ENCODE measurements around the gene NINJ2.

The NINJ2 gene

GRCh38 chr12:544941-545635 lies 118.2 kb downstream of the NINJ2 start:
- TF ChIP-seq GATA2 (IDR thresholded peaks at IDR 0.05; ENCODE audit: low read depth, low read length): no peak
- TF ChIP-seq GATA3 (IDR thresholded peaks at IDR 0.05; ENCODE audit: low read depth, low read length): no peak

- TF ChIP-seq GATA2 (IDR thresholded peaks at IDR 0.05; ENCODE audit: low read depth, low read length) (no peak), GATA3 (IDR thresholded peaks at IDR 0.05; ENCODE audit: low read depth, low read length) (no peak)
Observed at GRCh38 chr12:544142-544541, 119.1 kb downstream of the NINJ2 start.

- TF ChIP-seq GATA3 (IDR thresholded peaks at IDR 0.05; ENCODE audit: low read depth, low read length): no peak
- TF ChIP-seq GATA2 (IDR thresholded peaks at IDR 0.05; ENCODE audit: low read depth, low read length): no peak
Observed at GRCh38 chr12:543114-543451, 120.2 kb downstream of the NINJ2 start.

- TF ChIP-seq GATA2 (IDR thresholded peaks at IDR 0.05; ENCODE audit: low read depth, low read length): no peak
- TF ChIP-seq GATA3 (IDR thresholded peaks at IDR 0.05; ENCODE audit: low read depth, low read length): no peak
Observed at GRCh38 chr12:542395-543113, 120.7 kb downstream of the NINJ2 start.

GRCh38 chr12:541676-542324 lies 121.4 kb downstream of the NINJ2 start:
- TF ChIP-seq GATA2 (IDR thresholded peaks at IDR 0.05; ENCODE audit: low read depth, low read length): no peak

GRCh38 chr12:539540-540310 lies 123.5 kb downstream of the NINJ2 start:
- TF ChIP-seq GATA2 (IDR thresholded peaks at IDR 0.05; ENCODE audit: low read depth, low read length) (no peak), GATA3 (IDR thresholded peaks at IDR 0.05; ENCODE audit: low read depth, low read length) (no peak)

- TF ChIP-seq GATA3 (IDR thresholded peaks at IDR 0.05; ENCODE audit: low read depth, low read length) (no peak), GATA2 (IDR thresholded peaks at IDR 0.05; ENCODE audit: low read depth, low read length) (no peak)
Observed at GRCh38 chr12:538731-539539, 124.3 kb downstream of the NINJ2 start.

GRCh38 chr12:537772-538171 lies 125.5 kb downstream of the NINJ2 start:
- TF ChIP-seq GATA3 (IDR thresholded peaks at IDR 0.05; ENCODE audit: low read depth, low read length): no peak
- no peak for TF ChIP-seq GATA2 (IDR thresholded peaks at IDR 0.05; ENCODE audit: low read depth, low read length)

GRCh38 chr12:536751-537245 lies 126.4 kb downstream of the NINJ2 start:
- TF ChIP-seq GATA3 (IDR thresholded peaks at IDR 0.05; ENCODE audit: low read depth, low read length) (no peak), GATA2 (IDR thresholded peaks at IDR 0.05; ENCODE audit: low read depth, low read length) (no peak)

GRCh38 chr12:535396-535795 lies 127.8 kb downstream of the NINJ2 start:
- TF ChIP-seq GATA3 (IDR thresholded peaks at IDR 0.05; ENCODE audit: low read depth, low read length): no peak
- no peak for TF ChIP-seq GATA2 (IDR thresholded peaks at IDR 0.05; ENCODE audit: low read depth, low read length)

GRCh38 chr12:534216-534615 lies 129.0 kb downstream of the NINJ2 start:
- no peak for TF ChIP-seq GATA3 (IDR thresholded peaks at IDR 0.05; ENCODE audit: low read depth, low read length)
- no peak for TF ChIP-seq GATA2 (IDR thresholded peaks at IDR 0.05; ENCODE audit: low read depth, low read length)

GRCh38 chr12:533718-534117 lies 129.5 kb downstream of the NINJ2 start:
- TF ChIP-seq GATA2 (IDR thresholded peaks at IDR 0.05; ENCODE audit: low read depth, low read length) (no peak), GATA3 (IDR thresholded peaks at IDR 0.05; ENCODE audit: low read depth, low read length) (no peak)

- TF ChIP-seq GATA2 (IDR thresholded peaks at IDR 0.05; ENCODE audit: low read depth, low read length) (no peak), GATA3 (IDR thresholded peaks at IDR 0.05; ENCODE audit: low read depth, low read length) (no peak)
Observed at GRCh38 chr12:532908-533565, 130.2 kb downstream of the NINJ2 start.

All from SH-SY5Y (cell line).